ENCODE data around the gene SCMH1. TPM values are rescaled to one million over a fixed set of nuclear protein-coding genes. Genes with fewer than 3 reads are reported as not detected.

Gene SCMH1
- total RNA-seq, 1 donor from 2014 or later: 36.7 TPM

DNA sequence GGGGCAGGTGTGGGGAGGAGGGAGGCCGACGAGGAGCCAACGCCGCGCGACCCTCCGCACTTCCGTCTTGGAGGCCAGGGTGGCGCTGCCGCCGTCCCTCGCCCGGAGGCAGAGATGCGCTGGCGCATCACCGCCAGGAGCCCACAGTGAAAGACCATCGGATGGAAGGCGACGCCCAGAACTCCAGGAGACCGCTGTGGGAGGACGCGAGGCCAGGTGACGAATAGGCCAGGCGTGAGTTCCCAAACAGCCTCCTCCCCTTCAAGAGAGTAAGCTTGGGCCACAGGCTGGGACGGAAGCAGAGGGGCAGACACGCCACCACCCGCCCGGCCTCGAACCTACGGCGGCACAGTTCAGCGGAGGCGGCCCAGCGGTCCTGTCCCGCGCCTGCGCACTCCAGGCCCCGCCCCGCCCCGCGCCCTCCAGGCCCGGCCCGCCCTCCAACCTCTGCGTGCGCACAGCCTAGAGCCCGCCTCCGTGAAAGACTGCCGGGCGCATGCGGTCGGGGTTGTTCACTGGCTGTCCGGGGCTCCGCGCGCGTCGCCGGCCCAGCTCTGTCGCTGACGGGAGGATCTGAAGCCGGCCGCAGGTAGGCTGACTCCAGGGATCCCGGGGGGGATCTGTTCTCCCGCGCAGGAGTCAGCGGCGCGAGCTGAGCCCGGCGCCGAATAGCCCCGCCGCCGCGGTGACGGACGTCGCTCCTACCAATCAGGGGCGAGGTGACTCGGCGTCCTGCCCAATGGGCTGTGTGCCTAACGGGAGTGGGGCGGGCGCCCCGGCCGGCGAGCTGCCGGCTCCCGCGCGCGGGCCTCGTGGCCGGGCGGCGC, 262.7 kb downstream of the SCMH1 start, which contains the start of gene CTPS1:
Gene CTPS1 (plus strand): TSS at position 456 of the 827 bp plus-strand sequence. CDS start 3,595 bp downstream, outside the sequence.
- peaks cover 37% of the 10 kb centered on the region for H3K4me1 Mint-ChIP-seq (ENCODE audit: unreplicated experiment)
- H3K27ac Mint-ChIP-seq: peak within 1 kb of the TSS; percentile 92
- H3K27me3 Mint-ChIP-seq: no peaks in the 10 kb centered on the region
- peak within 1 kb of the TSS; percentile 94 for H3K4me3 Mint-ChIP-seq
- H3K36me3 Mint-ChIP-seq: peaks cover 7% of the 10 kb centered on the region
- TF ChIP-seq, protein P1, sequence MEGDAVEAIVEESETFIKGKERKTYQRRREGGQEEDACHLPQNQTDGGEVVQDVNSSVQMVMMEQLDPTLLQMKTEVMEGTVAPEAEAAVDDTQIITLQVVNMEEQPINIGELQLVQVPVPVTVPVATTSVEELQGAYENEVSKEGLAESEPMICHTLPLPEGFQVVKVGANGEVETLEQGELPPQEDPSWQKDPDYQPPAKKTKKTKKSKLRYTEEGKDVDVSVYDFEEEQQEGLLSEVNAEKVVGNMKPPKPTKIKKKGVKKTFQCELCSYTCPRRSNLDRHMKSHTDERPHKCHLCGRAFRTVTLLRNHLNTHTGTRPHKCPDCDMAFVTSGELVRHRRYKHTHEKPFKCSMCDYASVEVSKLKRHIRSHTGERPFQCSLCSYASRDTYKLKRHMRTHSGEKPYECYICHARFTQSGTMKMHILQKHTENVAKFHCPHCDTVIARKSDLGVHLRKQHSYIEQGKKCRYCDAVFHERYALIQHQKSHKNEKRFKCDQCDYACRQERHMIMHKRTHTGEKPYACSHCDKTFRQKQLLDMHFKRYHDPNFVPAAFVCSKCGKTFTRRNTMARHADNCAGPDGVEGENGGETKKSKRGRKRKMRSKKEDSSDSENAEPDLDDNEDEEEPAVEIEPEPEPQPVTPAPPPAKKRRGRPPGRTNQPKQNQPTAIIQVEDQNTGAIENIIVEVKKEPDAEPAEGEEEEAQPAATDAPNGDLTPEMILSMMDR (conservative IDR thresholded peaks at IDR 0.05): peak; percentile 57
- peak; percentile 97 for DNase-seq (ENCODE audit: extremely low spot score, unreplicated experiment)
- H3K9me3 Mint-ChIP-seq: no peaks in the 10 kb centered on the region

DNA sequence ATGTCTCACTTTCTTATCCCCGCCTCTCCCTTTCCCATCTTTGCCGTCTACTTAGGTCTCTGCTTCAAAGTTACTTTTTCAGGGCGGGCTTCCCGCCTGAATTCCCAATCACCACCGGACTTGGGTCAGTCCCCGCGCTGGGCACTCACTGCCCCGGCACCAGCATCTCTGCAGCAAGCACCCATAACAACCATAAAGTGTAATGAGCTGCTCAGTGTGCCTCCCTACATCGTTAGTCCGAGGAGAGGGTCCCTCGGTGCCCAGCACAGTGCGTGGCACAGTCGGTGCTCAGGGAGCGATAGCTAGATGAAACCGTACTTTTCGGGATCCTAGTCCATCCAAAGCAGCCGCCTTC, 263.2 kb downstream of the SCMH1 start:
- Mint-ChIP-seq H3K27ac (peak overlapping the region; percentile 82), H3K27me3 (no peaks in the 10 kb centered on the region), H3K9me3 (no peaks in the 10 kb centered on the region), H3K4me1 (ENCODE audit: unreplicated experiment) (peaks cover 32% of the 10 kb centered on the region), H3K36me3 (peaks cover 1% of the 10 kb centered on the region), H3K4me3 (peak overlapping the region; percentile 90)
- TF ChIP-seq, protein P1 (conservative IDR thresholded peaks at IDR 0.05): no peak
- no peak for DNase-seq (ENCODE audit: extremely low spot score, unreplicated experiment)

GRCh38 chr1:40977716-40978115, 264.4 kb downstream of the SCMH1 start:
- no peaks in the 10 kb centered on the region for H3K9me3 Mint-ChIP-seq
- peaks cover 24% of the 10 kb centered on the region for H3K4me1 Mint-ChIP-seq (ENCODE audit: unreplicated experiment)
- no peaks in the 10 kb centered on the region for H3K36me3 Mint-ChIP-seq
- H3K27me3 Mint-ChIP-seq: no peaks in the 10 kb centered on the region
- no peak overlapping the region for H3K27ac Mint-ChIP-seq
- H3K4me3 Mint-ChIP-seq: peak overlapping the region; percentile 44
- TF ChIP-seq, protein P1 (conservative IDR thresholded peaks at IDR 0.05): no peak
- no peak for DNase-seq (ENCODE audit: extremely low spot score, unreplicated experiment)

Other genes starting within 250 kb of the SCMH1 start
- 0.14 and 0.60 TPM in 2 replicates for gene SLFNL1, start 220.6 kb downstream of the SCMH1 start, total RNA-seq (ENCODE audit: low replicate concordance)
- gene FOXO6, start 119.1 kb upstream of the SCMH1 start, total RNA-seq (ENCODE audit: low replicate concordance): 9.9 and 21.1 TPM in 2 replicates
- 0.24 and 1.0 TPM in 2 replicates for gene EDN2, start 242.4 kb upstream of the SCMH1 start, total RNA-seq (ENCODE audit: low replicate concordance)

Data from type B pancreatic cell (in vitro differentiated cells).